ENCODE results near the gene NDC80.
A peak's percentile ranks its signal among the peaks of the same experiment; 100 is the strongest.

NDC80 gene

GRCh38 chr18:2571200-2572170 is at the start of gene NDC80, which contains the start of gene METTL4:
Gene NDC80 (plus strand): TSS chr18:2571557. CDS start chr18:2572986, 1,429 bp downstream.
Gene METTL4 (minus strand): TSS chr18:2571505. CDS start chr18:2567216, 4,289 bp downstream.
- DNase-seq, result peak; percentile 74

GRCh38 chr18:2522112-2522511 is 49.2 kb upstream of the NDC80 start:
- no peak for DNase-seq

- peak; percentile 29 for DNase-seq
These were observed 46.6 kb upstream of the NDC80 start for GRCh38 chr18:2524794-2525198.

- DNase-seq, result peak; percentile 59
These were observed 45.0 kb upstream of the NDC80 start for GRCh38 chr18:2526329-2526728.

DNA sequence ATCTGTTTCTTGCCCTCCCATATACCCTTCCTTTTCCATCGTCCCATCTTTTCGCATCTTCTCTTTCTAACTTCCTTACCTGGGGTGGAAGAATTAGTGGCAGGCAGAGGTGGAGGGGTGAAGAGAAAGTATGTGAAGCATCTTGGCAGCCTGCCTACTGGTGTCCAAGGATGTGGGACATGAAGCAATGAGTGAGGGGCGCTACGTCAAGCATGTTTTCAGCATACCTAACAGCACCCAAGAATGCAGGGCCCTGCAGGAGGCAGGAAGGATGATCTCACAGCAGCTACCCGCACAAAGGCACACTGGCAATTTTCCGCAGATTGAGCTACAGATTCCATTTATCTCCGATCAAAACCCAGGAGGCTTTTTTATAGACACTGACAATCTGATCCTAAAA is 42.2 kb upstream of the NDC80 start:
- DNase-seq, result no peak

- DNase-seq, result no peak
These were observed 39.6 kb upstream of the NDC80 start for GRCh38 chr18:2531751-2532150.

DNA sequence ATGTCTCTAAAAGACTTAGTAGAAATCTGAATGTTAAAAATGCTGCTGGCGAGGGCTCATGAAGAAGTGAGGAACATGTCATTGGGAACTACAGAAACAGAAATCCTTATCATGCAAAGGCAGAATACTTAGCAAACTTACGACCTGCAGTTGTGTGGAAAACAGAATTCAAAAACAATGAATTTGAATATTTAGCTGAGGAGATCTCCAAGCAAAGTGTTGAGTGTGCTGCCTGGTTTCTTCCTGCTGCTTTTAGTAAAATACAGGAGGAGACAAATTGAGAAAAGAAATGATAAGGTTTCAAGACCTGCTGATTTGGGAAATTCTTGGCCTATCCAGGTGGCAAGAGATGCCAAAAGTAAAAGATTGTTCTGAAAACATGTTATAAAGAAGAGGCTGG is 38.6 kb upstream of the NDC80 start:
- no peak for DNase-seq

DNA sequence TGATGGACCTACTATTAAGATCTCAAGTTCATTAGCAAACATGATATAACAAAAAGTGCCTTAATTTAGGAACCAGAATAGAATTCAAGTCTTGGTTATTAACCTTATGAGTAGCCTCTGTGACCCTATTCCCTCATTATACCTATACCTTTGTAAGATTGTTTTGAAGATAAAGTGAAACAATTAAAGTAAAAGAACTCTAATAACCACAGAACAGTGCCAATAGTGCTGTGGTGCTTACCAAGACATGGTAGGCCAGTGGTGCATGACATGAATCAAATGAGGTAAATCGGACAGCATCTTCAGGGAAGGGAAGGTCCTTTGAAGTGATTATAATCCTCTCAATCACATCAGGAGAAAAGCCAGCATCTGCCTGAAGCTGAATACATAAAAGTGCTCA is 36.5 kb upstream of the NDC80 start:
- DNase-seq, result no peak

DNA sequence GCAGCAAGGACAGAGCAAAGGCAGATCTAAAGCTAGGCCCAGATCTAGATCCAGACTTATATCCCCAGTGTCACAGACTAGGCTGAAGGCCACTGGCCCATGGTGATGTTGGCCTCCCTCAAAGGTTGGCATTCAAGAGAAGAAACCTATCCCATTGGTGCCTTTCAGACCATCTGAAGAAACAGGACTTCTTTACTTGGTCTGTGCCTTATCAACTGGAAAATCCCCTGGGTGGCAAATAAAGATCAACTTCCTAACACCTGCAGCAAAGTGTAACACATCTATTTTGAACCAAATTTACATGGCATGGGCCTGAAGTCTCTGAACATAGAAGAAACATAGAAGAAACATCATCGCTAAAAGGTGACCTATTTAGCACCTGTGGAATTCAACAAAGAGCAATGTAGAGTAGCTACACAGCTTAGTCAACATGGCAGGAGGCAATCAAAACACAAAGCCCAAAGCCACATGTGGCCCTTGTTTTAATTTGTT is 35.9 kb upstream of the NDC80 start:
- DNase-seq, result no peak

GRCh38 chr18:2536063-2536462 is 35.3 kb upstream of the NDC80 start:
- DNase-seq, result no peak

DNA sequence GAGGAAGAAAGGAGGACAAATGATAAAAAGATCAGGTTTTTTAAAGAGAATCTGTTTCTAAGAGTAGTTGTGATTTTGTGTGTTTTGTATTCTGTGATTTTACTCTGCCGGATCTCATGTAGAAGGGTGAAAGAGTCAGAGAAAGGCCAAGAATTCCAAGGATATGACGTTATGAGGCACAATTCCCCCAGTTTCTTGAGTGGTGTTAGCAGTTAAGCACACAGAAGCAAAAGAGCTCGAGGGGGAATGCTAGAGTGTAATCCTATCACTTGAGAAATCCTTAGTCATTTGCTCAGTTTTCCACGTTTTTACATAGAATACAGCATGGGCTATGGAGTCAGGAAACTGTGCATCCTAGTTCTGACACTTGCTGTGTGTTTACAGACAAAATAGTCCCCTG is 34.9 kb upstream of the NDC80 start:
- no peak for DNase-seq

GRCh38 chr18:2537296-2537695 is 34.1 kb upstream of the NDC80 start:
- DNase-seq, result no peak

DNA sequence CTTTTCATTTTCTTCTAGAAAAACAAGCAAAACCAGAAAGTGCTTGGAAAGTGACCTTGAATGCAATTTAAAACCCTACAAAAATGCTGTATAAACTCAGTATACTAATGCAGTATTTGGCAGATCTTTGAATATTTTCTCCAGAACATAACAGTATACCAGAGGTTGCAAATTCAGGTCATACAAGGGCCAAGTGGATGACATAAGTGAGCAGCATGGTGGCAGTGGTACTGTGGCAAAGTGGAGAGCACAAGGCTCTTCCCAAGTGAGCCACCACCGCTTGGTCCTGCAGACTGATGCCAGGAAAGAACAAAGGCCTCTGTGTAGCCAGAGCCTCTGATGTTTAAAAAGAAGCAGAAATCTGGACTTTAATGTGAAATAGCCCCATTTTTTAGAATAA is 33.1 kb upstream of the NDC80 start:
- peak; percentile 74 for DNase-seq

GRCh38 chr18:2538844-2539243 is 32.5 kb upstream of the NDC80 start:
- DNase-seq, result peak; percentile 89

DNA sequence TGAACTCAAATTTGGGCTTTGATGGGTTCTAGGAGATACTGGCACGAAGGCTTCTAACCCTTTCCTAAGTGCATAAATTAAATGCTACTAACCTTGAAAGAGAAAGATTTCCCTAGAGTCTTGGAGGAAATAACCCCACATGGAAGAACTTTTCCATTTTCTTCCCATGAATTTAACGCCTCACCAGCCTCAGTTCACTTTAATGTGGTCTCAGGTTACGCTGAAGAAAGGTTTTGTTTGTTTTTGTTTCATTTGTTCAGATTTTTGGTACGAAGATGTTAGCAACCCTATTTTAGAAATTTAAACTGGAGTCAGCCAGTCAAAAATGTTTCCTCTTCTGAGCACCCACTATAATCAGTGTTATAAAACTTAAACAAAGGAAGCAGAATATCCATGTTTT is 30.8 kb upstream of the NDC80 start:
- DNase-seq, result peak; percentile 52

- DNase-seq, result peak; percentile 38
These were observed 29.3 kb upstream of the NDC80 start for GRCh38 chr18:2541925-2542563.

DNA sequence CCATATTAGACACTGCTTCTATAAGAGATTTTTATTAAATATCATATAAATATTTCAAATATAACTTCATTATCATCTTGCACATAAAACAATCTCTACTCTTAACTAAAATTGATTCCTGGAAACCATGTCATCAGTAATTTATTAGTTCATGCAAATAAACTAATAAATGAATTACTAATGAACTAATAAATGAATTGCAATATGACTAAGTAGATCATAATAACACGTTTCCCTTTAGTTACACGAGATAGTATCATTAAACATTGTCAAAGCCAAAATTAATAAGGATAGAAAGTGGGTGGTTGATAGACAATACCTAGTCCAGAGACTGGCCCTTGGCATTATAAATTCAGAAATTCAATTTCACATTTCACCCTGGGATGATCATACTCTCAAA is 26.2 kb upstream of the NDC80 start:
- no peak for DNase-seq

- DNase-seq, result no peak
These were observed 23.8 kb upstream of the NDC80 start for GRCh38 chr18:2547477-2548087.

DNA sequence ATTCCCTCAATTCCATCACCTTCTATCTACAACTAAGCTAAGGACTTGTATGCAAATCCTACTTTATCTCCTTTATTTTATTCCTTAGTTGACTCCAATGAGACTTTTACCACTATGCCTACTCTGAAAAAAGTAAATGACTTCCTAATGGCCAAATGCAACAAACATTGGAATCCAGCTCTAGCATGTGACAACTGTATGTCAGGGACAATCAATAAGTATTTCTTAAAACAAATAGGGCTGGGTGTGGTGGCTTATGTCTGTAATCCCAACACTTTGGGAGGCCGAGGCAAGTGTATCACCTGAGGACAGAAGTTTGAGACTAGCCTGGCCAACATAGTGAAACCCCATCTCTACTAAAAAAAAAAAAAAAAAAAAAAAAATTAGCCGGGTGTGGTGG is 21.9 kb upstream of the NDC80 start:
- no peak for DNase-seq

DNA sequence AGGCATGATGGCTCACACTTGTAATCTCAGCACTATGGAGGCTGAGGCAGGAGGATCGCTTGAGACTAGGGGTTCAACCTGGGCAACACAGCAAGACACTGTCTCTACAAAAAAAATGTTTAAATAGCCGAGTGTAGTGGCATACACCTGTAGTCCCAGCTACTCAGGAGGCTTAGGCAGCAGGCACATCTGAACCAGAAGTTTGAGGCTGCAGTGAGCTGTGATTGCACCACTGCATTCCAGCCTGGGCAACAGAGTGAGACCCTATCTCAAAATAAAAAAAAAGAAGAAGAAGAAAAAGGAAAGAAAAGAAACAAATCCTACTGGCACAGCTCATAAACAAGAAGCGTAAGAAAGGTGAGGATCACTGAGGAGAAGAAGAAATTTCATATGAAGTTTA is 19.9 kb upstream of the NDC80 start:
- no peak for DNase-seq

DNA sequence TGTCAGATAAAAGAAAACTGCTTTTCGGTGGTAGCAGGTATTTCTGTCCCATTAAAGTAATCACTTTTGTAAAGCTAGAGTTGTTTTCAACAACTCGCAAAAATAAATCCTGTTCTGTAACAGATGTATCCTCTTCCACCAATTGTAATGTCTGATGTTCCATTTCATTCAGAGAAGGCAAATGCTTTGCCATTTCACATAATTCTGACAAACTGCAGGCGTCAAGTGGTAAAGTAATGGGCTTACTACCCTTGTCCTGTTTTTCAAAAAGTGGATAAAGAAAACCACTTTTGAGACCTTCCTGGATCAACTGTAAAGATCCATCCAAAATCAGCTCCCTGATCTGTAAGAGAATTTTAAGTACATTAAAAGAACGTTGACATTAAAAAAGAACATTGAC is 16.7 kb upstream of the NDC80 start:
- no peak for DNase-seq

GRCh38 chr18:2555895-2556294 is 15.5 kb upstream of the NDC80 start:
- no peak for DNase-seq

- no peak for DNase-seq
These were observed 13.8 kb upstream of the NDC80 start for GRCh38 chr18:2557536-2557935.

DNA sequence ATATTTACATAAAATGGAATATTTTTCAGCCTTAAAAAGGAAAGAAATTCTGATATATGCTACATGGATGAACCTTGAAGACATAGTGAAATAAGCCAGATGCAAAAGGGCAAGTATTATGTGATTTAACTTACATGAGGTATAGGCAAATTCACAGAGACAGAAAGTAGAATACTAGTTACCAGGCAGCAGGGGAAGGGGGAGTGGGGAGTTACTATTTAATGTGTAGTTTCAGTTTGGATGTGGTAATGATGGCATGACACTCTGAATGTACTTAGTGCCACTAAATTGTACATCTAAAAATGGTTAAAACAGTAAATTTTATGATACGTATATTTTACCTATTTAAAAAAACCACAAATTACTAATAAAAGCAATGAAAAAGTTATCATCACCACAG is 12.1 kb upstream of the NDC80 start:
- no peak for DNase-seq

Data from DMS 273 treated with DMSO at 0.1 percent for 48 hours (cell line).